ENCODE data around the gene ADRB1. TPM values are rescaled to one million over a fixed set of nuclear protein-coding genes. Genes with fewer than 3 reads are reported as not detected.

The ADRB1 gene
- total and polyA plus RNA-seq, 2 of the 4 experiments (the other 2 are of a cell fraction): not detected

- CTCF ChIA-PET: interaction anchor here (0.7 to 1.0 kb wide), 2 partner anchors 14 to 276 kb away, joined by 3 to 4 read pairs; no protein-coding TSS in a partner anchor
- H2BK120ac ChIP-seq (ENCODE audit: low read depth, low read length): no peak overlapping the region
- no peak overlapping the region for H3K18ac ChIP-seq (ENCODE audit: low read depth, low read length)
- in situ Hi-C loops (cut with MboI; ENCODE audit: low sequenced_read_pairs): no loop called here
- no peak overlapping the region for H2BK15ac ChIP-seq (ENCODE audit: low read depth, low read length)
- dilution Hi-C loops (cut with HindIII; ENCODE audit: low sequenced_read_pairs, unreplicated experiment): no loop called here
- H4K8ac ChIP-seq (ENCODE audit: low read depth in 2 of 2, low read length in 2 of 2): no peak overlapping the region
- no peak overlapping the region for H3K14ac ChIP-seq (replicated peaks; ENCODE audit: low read depth, low read length)
- H3K9ac ChIP-seq (ENCODE audit: low read depth, low read length): no peak overlapping the region
- no peaks in the 10 kb centered on the region for H3K9me3 ChIP-seq (ENCODE audit: control insufficient read depth, insufficient read depth, low read length)
- DNase-seq: no peak
- intact Hi-C loops (cut with micrococcal nuclease): no loop called here
- no peaks in the 10 kb centered on the region for H3K79me1 ChIP-seq (ENCODE audit: low read depth in 1 of 2, low read length in 2 of 2)
- H3K4ac ChIP-seq (ENCODE audit: low read depth, low read length): no peak overlapping the region
- H3K23ac ChIP-seq (ENCODE audit: low read depth, low read length): no peak overlapping the region
- no peak overlapping the region for H2BK5ac ChIP-seq (ENCODE audit: low read depth, low read length, poor library complexity, severe bottlenecking)
- H2AK9ac ChIP-seq (replicated peaks; ENCODE audit: low read depth, low read length, poor library complexity): no peak overlapping the region
- H4K20me1 ChIP-seq (ENCODE audit: insufficient read depth, low read length): no peaks in the 10 kb centered on the region
- no peaks in the 10 kb centered on the region for H3K9me1 ChIP-seq (ENCODE audit: insufficient read depth, low read length)
- H3K27ac ChIP-seq (ENCODE audit: insufficient read depth, low read length): no peak overlapping the region
- 67% methylated on average over 1 of the region's 5 CpGs; no CpG with 5 or more reads in 1 of the 2 experiments for WGBS, 2 experiments (ENCODE audit: extremely low coverage in 2 of 2, insufficient read length in 1 of 2)
- H2BK20ac ChIP-seq (ENCODE audit: low read depth, low read length): no peak overlapping the region
- ATAC-seq (ENCODE audit: low read depth): no peak
- H4K5ac ChIP-seq (ENCODE audit: low read depth, low read length): no peak overlapping the region
- H2AFZ ChIP-seq (replicated peaks; ENCODE audit: low read length, poor library complexity): no peak overlapping the region
- H2AK5ac ChIP-seq (ENCODE audit: low read depth, low read length): no peak overlapping the region
- H3K27me3 ChIP-seq (ENCODE audit: control insufficient read depth, insufficient read depth, low read length): no peaks in the 10 kb centered on the region
- H3K4me2 ChIP-seq (ENCODE audit: low read depth, low read length): no peak overlapping the region
- H3K56ac ChIP-seq (ENCODE audit: extremely low read depth, insufficient read depth, low read length): no peak overlapping the region
- no peaks in the 10 kb centered on the region for H3K4me1 ChIP-seq (ENCODE audit: control insufficient read depth, insufficient read depth, low read length)
- BruUV-seq (replicated peaks): no TSS peak
- TF ChIP-seq BHLHE40 (IDR thresholded peaks at IDR 0.05; ENCODE audit: low read depth, low read length): no peak
- no peak overlapping the region for H4K91ac ChIP-seq (ENCODE audit: insufficient read depth, low read depth, low read length)
- H3K36me3 ChIP-seq (ENCODE audit: control insufficient read depth, insufficient read depth, low read length): no peaks in the 10 kb centered on the region
- POLR2A ChIA-PET (ENCODE audit: unreplicated experiment): no interaction called here
- no peak overlapping the region for H3K4me3 ChIP-seq (ENCODE audit: insufficient read depth, low read depth, low read length)
Observed at GRCh38 chr10:114009281-114009996, 34.2 kb upstream of the ADRB1 start.
